T-helper 9 cell (primary cell): ENCODE measurements around the gene MAPK11.

ENCODE experiments used
- DNase-seq: peaks from one replicate; pipeline ENCODE4 v3.0.0-alpha.2; 2020

The MAPK11 gene

GRCh38 chr22:50246242-50247175 lies 23.7 kb downstream of the MAPK11 start:
- DNase-seq: no peak

GRCh38 chr22:50245214-50246072 lies 24.7 kb downstream of the MAPK11 start:
- no peak for DNase-seq

GRCh38 chr22:50244420-50245213 lies 25.6 kb downstream of the MAPK11 start, which contains the start of gene TUBGCP6:
Gene TUBGCP6, minus strand, starts transcription at chr22:50245023. Its CDS starts 564 bp downstream, at chr22:50244459.
- peak; percentile 91 for DNase-seq

- DNase-seq: no peak
These were observed 26.3 kb downstream of the MAPK11 start for GRCh38 chr22:50243685-50244419.

GRCh38 chr22:50242406-50242949 lies 27.7 kb downstream of the MAPK11 start:
- DNase-seq: no peak

- no peak for DNase-seq
These were observed 31.4 kb downstream of the MAPK11 start for GRCh38 chr22:50238755-50239154.

- no peak for DNase-seq
These were observed 33.3 kb downstream of the MAPK11 start for GRCh38 chr22:50236731-50237409.

GRCh38 chr22:50233223-50233622 lies 37.0 kb downstream of the MAPK11 start:
- DNase-seq: no peak

GRCh38 chr22:50232481-50233151 lies 37.6 kb downstream of the MAPK11 start:
- no peak for DNase-seq

GRCh38 chr22:50229370-50229769 lies 40.8 kb downstream of the MAPK11 start:
- no peak for DNase-seq

- no peak for DNase-seq
These were observed 41.8 kb downstream of the MAPK11 start for GRCh38 chr22:50228366-50228765.

- no peak for DNase-seq
These were observed 42.5 kb downstream of the MAPK11 start for GRCh38 chr22:50227579-50228215.

GRCh38 chr22:50226875-50227165 lies 43.4 kb downstream of the MAPK11 start:
- no peak for DNase-seq

- DNase-seq: no peak
These were observed 43.9 kb downstream of the MAPK11 start for GRCh38 chr22:50226063-50226874.

- no peak for DNase-seq
These were observed 44.8 kb downstream of the MAPK11 start for GRCh38 chr22:50225200-50225969.

- no peak for DNase-seq
These were observed 46.1 kb downstream of the MAPK11 start for GRCh38 chr22:50224071-50224470.

- DNase-seq: no peak
These were observed 47.7 kb downstream of the MAPK11 start for GRCh38 chr22:50222508-50222907.
